B cell (primary cell): ENCODE results near the gene PEAK1. TPM values are rescaled to one million over a fixed set of nuclear protein-coding genes. Genes with fewer than 3 reads are reported as not detected.

Source experiments
- ATAC-seq: fragments of 200-7000 bp; cut with Tn5 transposase; one replicate; pipeline ENCODE4 v1.10.0; 2021; ENCODE audit warnings: low read depth, mild to moderate bottlenecking, moderate number of reproducible peaks, moderate library complexity
- CTCF ChIA-PET: fragments of 350-600 bp; sonication (Branson Sonifier 250); formaldehyde crosslinking; loops from one replicate; lab custom pipeline; 2021; ENCODE audit warnings: antibody characterized with exemption, inconsistent platforms; lab: Charles Lee
- POLR2A ChIA-PET: fragments of 350-600 bp; sonication (Branson Sonifier 250); formaldehyde crosslinking; loops from one replicate; lab custom pipeline; 2021; ENCODE audit warnings: antibody characterized with exemption; lab: Charles Lee
- DNase-seq: peaks from one replicate; pipeline ENCODE4 v3.0.0; 2013
- H2AFZ ChIP-seq: 2 replicates; pipeline ENCODE4 v1.6.1; 2012; ENCODE audit warnings: mild to moderate bottlenecking, low read depth, low read length; ENCODE audit not compliant: insufficient read depth, poor library complexity, severe bottlenecking
- H3K27ac ChIP-seq, 2 donors: 1 replicate in 1 of 2; 2 replicates in 1 of 2; pipeline ENCODE4 v1.5.1; 2012 to 2013; ENCODE audit warnings: low read length in 2 of 2, mild to moderate bottlenecking in 2 of 2, moderate library complexity in 1 of 2
- H3K27me3 ChIP-seq, 4 experiments: fragments of 200-600 bp in 1 of 4; sonication (generic) in 1 of 4; replicated peaks in 1 of 4; 1 replicate in 2 of 4; 2 replicates in 2 of 4; pipeline versions ENCODE4 v1.6.1 to v1.7.0; 2013 to 2016; ENCODE audit warnings: low read length in 3 of 4, mild to moderate bottlenecking in 2 of 4, mixed read lengths in 1 of 4, moderate library complexity in 1 of 4; ENCODE audit not compliant: insufficient read depth in 4 of 4, control insufficient read depth in 3 of 4; ENCODE audit errors: control extremely low read depth in 1 of 4
- H3K36me3 ChIP-seq, 2 experiments: replicated peaks in 1 of 2; 1 replicate in 1 of 2; 2 replicates in 1 of 2; pipeline versions ENCODE4 v1.6.1 to v1.7.1; 2013; ENCODE audit warnings: low read length in 1 of 2; ENCODE audit not compliant: insufficient read depth in 2 of 2, control insufficient read depth in 1 of 2; ENCODE audit errors: control extremely low read depth in 1 of 2, extremely low read depth in 1 of 2
- H3K4me1 ChIP-seq, 2 donors: fragments of 200-600 bp in 1 of 2; sonication (generic) in 1 of 2; 1 replicate in 1 of 2; 2 replicates in 1 of 2; pipeline versions ENCODE4 v1.5.1 to v1.6.1; 2013 to 2017; ENCODE audit warnings: low read length in 2 of 2; ENCODE audit not compliant: control insufficient read depth in 2 of 2, insufficient read depth in 2 of 2
- H3K4me2 ChIP-seq: replicated peaks from 2 replicates; pipeline ENCODE3; 2012; ENCODE audit warnings: mild to moderate bottlenecking, low read depth, low read length; ENCODE audit not compliant: poor library complexity, severe bottlenecking
- H3K4me3 ChIP-seq, 5 experiments: fragments of 200-600 bp in 1 of 5; sonication (generic) in 1 of 5; 1 replicate in 3 of 5; 2 replicates in 2 of 5; pipeline versions ENCODE4 v1.5.1 to v1.7.0; 2011 to 2016; ENCODE audit warnings: low read length in 4 of 5, mild to moderate bottlenecking in 4 of 5, low read depth in 2 of 5, control low read depth in 1 of 5, moderate library complexity in 1 of 5; ENCODE audit not compliant: insufficient read depth in 1 of 5; ENCODE audit errors: control extremely low read depth in 1 of 5, extremely low read depth in 1 of 5
- H3K79me2 ChIP-seq: fragments of 200-600 bp; sonication (generic); one replicate; pipeline ENCODE4 v1.6.0; 2016; ENCODE audit warnings: low read length; ENCODE audit not compliant: control insufficient read depth, insufficient read depth
- H3K9ac ChIP-seq: fragments of 200-600 bp; sonication (generic); 2 replicates; pipeline ENCODE4 v1.6.1; 2017; ENCODE audit warnings: mild to moderate bottlenecking, low read length, moderate library complexity
- H3K9me3 ChIP-seq, 3 donors: one replicate each; pipeline versions ENCODE4 v1.6.1 to v1.7.1; 2013; ENCODE audit warnings: low read length in 2 of 3; ENCODE audit not compliant: control insufficient read depth in 2 of 3, insufficient read depth in 1 of 3; ENCODE audit errors: control extremely low read depth in 1 of 3
- H4K20me1 ChIP-seq: 2 replicates; pipeline ENCODE4 v1.6.0; 2012; ENCODE audit warnings: mild to moderate bottlenecking, low read length; ENCODE audit not compliant: insufficient read depth, control insufficient read depth, poor library complexity, severe bottlenecking
- H3K27ac Mint-ChIP-seq: one replicate; pipeline ENCODE4 v1.8.0; 2021; ENCODE audit warnings: mixed read lengths
- H3K27me3 Mint-ChIP-seq: one replicate; pipeline ENCODE4 v1.8.0; 2021; ENCODE audit warnings: mixed read lengths
- H3K4me1 Mint-ChIP-seq: one replicate; pipeline ENCODE4 v1.8.0; 2021; ENCODE audit warnings: mixed read lengths
- H3K4me3 Mint-ChIP-seq: one replicate; pipeline ENCODE4 v1.8.0; 2021; ENCODE audit warnings: mixed read lengths
- H3K9me3 Mint-ChIP-seq: one replicate; pipeline ENCODE4 v1.8.0; 2022; ENCODE audit warnings: mixed read lengths; ENCODE audit not compliant: insufficient read depth
- CTCF ChIP-seq: fragments of 200-600 bp; IDR thresholded peaks from one replicate; pipeline ENCODE4 v1.8.0; 2022; ENCODE audit warnings: antibody characterized with exemption, mild to moderate bottlenecking
- EZH2 ChIP-seq: IDR thresholded peaks from 2 replicates; pipeline ENCODE4 v1.6.1; 2012; ENCODE audit warnings: borderline replicate concordance, low read depth, mild to moderate bottlenecking, moderate library complexity, low read length; ENCODE audit not compliant: insufficient read depth, poor library complexity, severe bottlenecking
- WGBS: methylation state at CpG from one replicate; pipeline ENCODE4 v1.1.5; 2013; ENCODE audit warnings: missing lambda C conversion rate; ENCODE audit not compliant: insufficient coverage; 5-methylcytosine and 5-hydroxymethylcytosine counted together
- intact Hi-C: fragments of 100-400 bp; cut with micrococcal nuclease; formaldehyde crosslinking; loops from one replicate; pipeline ENCODE4 v1.10.0; 2022
- polyA plus RNA-seq: library from polyadenylated mRNA; depleted of rRNA; stranded (reverse); fragments of >200 nt; gene quantifications from 2 replicates; pipeline ENCODE4 v1.2.3, GENCODE V29; 2012
- total RNA-seq, 2 donors: library from RNA; stranded (reverse); fragments of 120-200 nt in 1 of 2; gene quantifications; 1 replicate in 1 of 2; 2 replicates in 1 of 2; pipeline versions ENCODE4 v1.2.3 to v1.2.4, GENCODE V29; 2013 to 2022

PEAK1 gene
- total and polyA plus RNA-seq, 2 donors (not counting 1 experiment from before 2014, with no cell fraction given): 13.4 to 38.0 TPM

GRCh38 chr15:77430213-77430612, 10.3 kb upstream of the PEAK1 start:
- Histone ChIP-seq H3K9ac (no peak overlapping the region), H3K4me1 (peaks cover 17 to 26% of the 10 kb centered on the region in 2 donors), H2AFZ (no peak overlapping the region), H3K36me3 (no peaks in the 10 kb centered on the region), H3K27me3 (no peaks in the 10 kb centered on the region), H3K27ac (no peak overlapping the region), H3K9me3 (no peaks in the 10 kb centered on the region), H3K4me2 (no peak overlapping the region), H3K4me3 (no peak overlapping the region), H3K79me2 (peaks cover 66% of the 10 kb centered on the region), H4K20me1 (peaks cover 16% of the 10 kb centered on the region)
- ATAC-seq (no peak), DNase-seq (no peak)
- no peak overlapping the region for H3K27ac Mint-ChIP-seq
- H3K9me3 Mint-ChIP-seq: no peaks in the 10 kb centered on the region
- intact Hi-C loops: no loop called here
- CTCF ChIA-PET: interaction anchor here (0.6 to 0.7 kb wide), 2 partner anchors 9 to 10 kb away, joined by 3 to 4 read pairs; partner anchors contain the start of gene HMG20A
- H3K4me3 Mint-ChIP-seq: no peak overlapping the region
- TF ChIP-seq CTCF (no peak), EZH2 (no peak)
- peaks cover 37% of the 10 kb centered on the region for H3K4me1 Mint-ChIP-seq
- no CpG with 5 or more reads among the region's 2 CpGs for WGBS
- POLR2A ChIA-PET: no interaction called here
- H3K27me3 Mint-ChIP-seq: no peaks in the 10 kb centered on the region

GRCh38 chr15:77426871-77427270, 7.0 kb upstream of the PEAK1 start:
- Histone ChIP-seq H3K36me3 (no peaks in the 10 kb centered on the region), H3K79me2 (peaks cover 84% of the 10 kb centered on the region), H4K20me1 (peaks cover 15% of the 10 kb centered on the region), H3K4me2 (peak overlapping the region; percentile 49), H3K27ac (peak overlapping the region; percentile 44 to 85), H3K9me3 (no peaks in the 10 kb centered on the region), H3K27me3 (no peaks in the 10 kb centered on the region), H3K4me1 (peaks cover 17 to 28% of the 10 kb centered on the region in 2 donors), H3K9ac (peak overlapping the region; percentile 9), H2AFZ (peak overlapping the region; percentile 13), H3K4me3 (peak overlapping the region in 1 of 5 experiments; percentile 25)
- intact Hi-C loops: loop anchor here (10.0 kb wide), 2 partner anchors 68 to 728 kb away; no protein-coding TSS in a partner anchor
- peak overlapping the region; percentile 66 for H3K27ac Mint-ChIP-seq
- POLR2A ChIA-PET: no interaction called here
- peak overlapping the region; percentile 29 for H3K4me3 Mint-ChIP-seq
- H3K4me1 Mint-ChIP-seq: peaks cover 59% of the 10 kb centered on the region
- no peak for DNase-seq
- no peaks in the 10 kb centered on the region for H3K9me3 Mint-ChIP-seq
- WGBS: 9% methylated on average over 1 of the region's 1 CpG
- no peak for ATAC-seq
- TF ChIP-seq EZH2 (no peak), CTCF (no peak)
- no peaks in the 10 kb centered on the region for H3K27me3 Mint-ChIP-seq
- CTCF ChIA-PET: interaction anchor here (1.1 to 1.5 kb wide), 3 partner anchors 11 to 247 kb away, joined by 3 to 11 read pairs (median 10); no protein-coding TSS in a partner anchor
